Activated CD4-positive, alpha-beta T cell treated with anti-CD3 and anti-CD28 coated beads, Interleukin-2, amount 50 U/mL, for 4 hours (primary cell): ENCODE results near the gene MTLN.
A peak's percentile ranks its signal among the peaks of the same experiment; 100 is the strongest.
"Not testable (repeated sequence)": the region's sequence is repeated elsewhere in the genome, so short reads cannot be mapped to it uniquely, and the experiment has no call there.

Experiments used
- DNase-seq, 2 experiments: peaks; one replicate each; pipeline ENCODE4 v3.0.0-alpha.2; 2020

The MTLN gene

GRCh38 chr2:110211938-110212858 is at the start of gene MTLN:
MTLN (minus strand) TSS chr2:110212547; CDS start chr2:110212525, 22 bp downstream.
- peak; percentile 61 to 64 for DNase-seq

- not testable (repeated sequence) for DNase-seq
These were observed 49.6 kb upstream of the MTLN start for GRCh38 chr2:110261910-110262309.

- DNase-seq, result not testable (repeated sequence)
These were observed 35.9 kb upstream of the MTLN start for GRCh38 chr2:110248081-110248795.

GRCh38 chr2:110245488-110246435 is 33.4 kb upstream of the MTLN start:
- DNase-seq, result not testable (repeated sequence)

- DNase-seq, result not testable (repeated sequence)
These were observed 30.9 kb upstream of the MTLN start for GRCh38 chr2:110243283-110243682.

GRCh38 chr2:110234514-110234913 is 22.2 kb upstream of the MTLN start:
- DNase-seq, result not testable (repeated sequence)

- not testable (repeated sequence) for DNase-seq
These were observed 17.5 kb upstream of the MTLN start for GRCh38 chr2:110229886-110230285.

- not testable (repeated sequence) for DNase-seq
These were observed 10.3 kb upstream of the MTLN start for GRCh38 chr2:110222626-110223025.

GRCh38 chr2:110221938-110222337 is 9.6 kb upstream of the MTLN start:
- no peak for DNase-seq

GRCh38 chr2:110220190-110220564 is 7.8 kb upstream of the MTLN start:
- DNase-seq, result no peak

- DNase-seq, result no peak
These were observed 7.3 kb upstream of the MTLN start for GRCh38 chr2:110219496-110220189.

GRCh38 chr2:110218889-110219288 is 6.5 kb upstream of the MTLN start:
- not testable (repeated sequence) for DNase-seq

- no peak for DNase-seq
These were observed 4.5 kb upstream of the MTLN start for GRCh38 chr2:110216803-110217202.

- DNase-seq, result no peak
These were observed 3.9 kb upstream of the MTLN start for GRCh38 chr2:110216199-110216598.

- DNase-seq, result no peak
These were observed 3.3 kb upstream of the MTLN start for GRCh38 chr2:110215566-110216158.

GRCh38 chr2:110215091-110215490 is 2.7 kb upstream of the MTLN start:
- no peak for DNase-seq

GRCh38 chr2:110213522-110213921 is 1.2 kb upstream of the MTLN start:
- not testable (repeated sequence) for DNase-seq

GRCh38 chr2:110205660-110206455 is 6.5 kb downstream of the MTLN start:
- no peak for DNase-seq

GRCh38 chr2:110204408-110205385 is 7.7 kb downstream of the MTLN start, which contains the start of gene NPHP1:
NPHP1 (minus strand) TSS chr2:110205013; CDS start chr2:110204968, 45 bp downstream.
- DNase-seq, result peak; percentile 70 to 72
